A673 (cell line): ENCODE data around the gene DET1.

Experiments used
- EZH2 ChIP-seq: fragments of 200-600 bp; sonication (generic); IDR thresholded peaks from 2 replicates; pipeline ENCODE4 v1.6.1; 2017; ENCODE audit warnings: borderline replicate concordance, low read depth, mild to moderate bottlenecking, mixed read lengths, antibody characterized with exemption, low read length; ENCODE audit not compliant: poor library complexity, severe bottlenecking
- TF ChIP-seq, protein P1 (sequence below): fragments of 300-800, 200-600 bp; sonication (generic); conservative IDR thresholded peaks from 2 replicates; pipeline ENCODE4 v1.5.1; 2017; ENCODE audit warnings: low read depth, mild to moderate bottlenecking, antibody characterized with exemption, low read length, moderate library complexity, mixed read lengths

DNA sequence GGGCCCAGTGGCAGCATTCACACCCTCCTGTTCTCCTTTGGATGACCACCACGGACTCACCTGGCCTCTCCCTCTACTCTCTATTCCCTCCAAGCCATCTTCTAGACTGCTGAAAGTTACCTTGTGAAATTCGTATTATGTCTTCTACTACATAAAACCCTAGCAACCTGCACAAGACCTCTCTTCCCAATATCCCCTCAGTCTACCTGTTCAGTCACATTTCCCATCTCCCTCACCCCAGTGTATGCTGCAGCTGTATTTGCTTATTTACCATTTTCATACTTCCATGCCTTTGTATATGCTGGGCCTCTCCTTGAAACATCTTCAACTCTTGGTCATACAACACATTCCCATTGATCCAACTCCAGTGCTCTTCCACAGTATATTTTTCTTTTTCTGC lies 35.3 kb downstream of the DET1 start:
- TF ChIP-seq, protein P1, sequence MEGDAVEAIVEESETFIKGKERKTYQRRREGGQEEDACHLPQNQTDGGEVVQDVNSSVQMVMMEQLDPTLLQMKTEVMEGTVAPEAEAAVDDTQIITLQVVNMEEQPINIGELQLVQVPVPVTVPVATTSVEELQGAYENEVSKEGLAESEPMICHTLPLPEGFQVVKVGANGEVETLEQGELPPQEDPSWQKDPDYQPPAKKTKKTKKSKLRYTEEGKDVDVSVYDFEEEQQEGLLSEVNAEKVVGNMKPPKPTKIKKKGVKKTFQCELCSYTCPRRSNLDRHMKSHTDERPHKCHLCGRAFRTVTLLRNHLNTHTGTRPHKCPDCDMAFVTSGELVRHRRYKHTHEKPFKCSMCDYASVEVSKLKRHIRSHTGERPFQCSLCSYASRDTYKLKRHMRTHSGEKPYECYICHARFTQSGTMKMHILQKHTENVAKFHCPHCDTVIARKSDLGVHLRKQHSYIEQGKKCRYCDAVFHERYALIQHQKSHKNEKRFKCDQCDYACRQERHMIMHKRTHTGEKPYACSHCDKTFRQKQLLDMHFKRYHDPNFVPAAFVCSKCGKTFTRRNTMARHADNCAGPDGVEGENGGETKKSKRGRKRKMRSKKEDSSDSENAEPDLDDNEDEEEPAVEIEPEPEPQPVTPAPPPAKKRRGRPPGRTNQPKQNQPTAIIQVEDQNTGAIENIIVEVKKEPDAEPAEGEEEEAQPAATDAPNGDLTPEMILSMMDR = no peak
- no peak for TF ChIP-seq EZH2
